Activated naive CD4-positive, alpha-beta T cell (primary cell): Measurements from ENCODE around the gene HID1.
"Not testable (repeated sequence)": the region's sequence is repeated elsewhere in the genome, so short reads cannot be mapped to it uniquely, and the experiment has no call there.

Source experiments
- DNase-seq, 4 experiments: peaks; one replicate each; lab custom pipeline; 2025; lab: John Stamatoyannopoulos, UW

HID1 gene

GRCh38 chr17:74998783-74999182, 26.2 kb upstream of the HID1 start:
- no peak for DNase-seq

GRCh38 chr17:74995847-74996246, 23.3 kb upstream of the HID1 start:
- DNase-seq, result no peak

- no peak for DNase-seq
Measured at GRCh38 chr17:74994440-74994839, 21.9 kb upstream of the HID1 start.

DNA sequence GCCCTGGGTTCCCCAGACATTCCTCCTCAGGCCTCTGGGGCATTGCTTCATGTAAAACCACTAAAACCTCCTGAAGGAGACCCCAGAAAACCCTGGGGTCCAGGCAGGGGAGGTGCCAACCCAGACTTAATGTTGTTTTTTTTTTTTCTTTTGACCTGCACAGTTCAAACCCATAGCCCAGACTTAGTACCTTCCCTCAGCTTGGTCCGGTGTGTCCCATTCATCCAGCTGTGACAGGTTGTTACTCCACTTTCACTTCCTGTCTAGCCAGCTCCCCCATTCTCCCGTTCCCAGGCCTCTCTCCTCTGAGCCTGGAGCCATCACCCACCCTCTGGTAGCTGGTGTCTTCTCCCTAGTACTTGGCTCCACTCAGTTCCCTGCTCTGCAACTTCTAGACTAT, 19.7 kb upstream of the HID1 start:
- no peak for DNase-seq

DNA sequence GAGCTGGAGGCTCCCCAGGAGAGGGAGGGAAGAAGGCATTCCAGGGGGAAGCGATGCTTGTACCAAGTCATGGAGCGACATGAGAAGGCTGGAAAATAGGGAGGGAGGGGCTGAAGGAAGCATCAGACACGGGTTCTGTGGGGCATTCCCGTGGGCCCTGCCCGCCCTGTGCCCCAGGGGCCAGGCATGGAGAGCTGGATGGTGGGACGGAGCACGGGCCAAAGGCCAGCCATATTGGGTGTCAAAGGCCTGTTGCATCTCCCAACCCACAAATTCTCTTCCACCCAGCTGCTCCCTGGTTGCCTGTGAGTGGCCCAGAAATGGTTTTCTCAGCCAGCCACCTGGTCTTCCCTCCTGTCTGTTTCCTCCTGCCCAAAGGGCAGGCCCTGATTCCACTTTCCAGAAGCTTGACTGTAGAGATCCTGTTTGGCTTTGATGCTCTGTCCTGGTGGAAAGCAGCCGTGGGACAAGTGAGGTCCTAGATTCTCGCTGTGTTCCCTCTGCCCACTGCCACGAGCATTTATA, 18.1 kb upstream of the HID1 start:
- no peak for DNase-seq

- no peak for DNase-seq
Measured at GRCh38 chr17:74987909-74988711, 15.6 kb upstream of the HID1 start.

- DNase-seq, result peak; percentile 58 to 88 (median 78)
Measured at GRCh38 chr17:74987418-74987908, 14.9 kb upstream of the HID1 start, which contains the start of gene CDR2L. CDR2L (plus strand) TSS chr17:74987632; CDS start chr17:74988044, 412 bp downstream.

DNA sequence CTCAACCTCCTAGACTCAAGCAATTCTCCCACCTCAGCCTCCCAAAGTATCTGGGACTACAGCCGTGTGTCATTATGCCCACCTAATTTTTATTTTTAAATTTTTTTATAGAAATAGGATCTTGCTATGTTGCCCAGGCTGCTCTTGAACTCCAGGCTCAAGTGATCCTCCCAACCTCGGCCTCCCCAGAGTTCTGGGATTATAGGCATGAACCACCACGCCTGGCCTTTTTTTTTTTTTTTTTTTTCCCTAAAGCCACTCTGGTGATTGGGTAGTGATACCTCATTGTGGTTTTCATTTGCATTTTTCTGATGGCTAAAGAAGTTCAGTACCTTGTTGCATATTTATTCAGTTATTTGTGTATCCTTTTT, 13.6 kb upstream of the HID1 start:
- no peak for DNase-seq

DNA sequence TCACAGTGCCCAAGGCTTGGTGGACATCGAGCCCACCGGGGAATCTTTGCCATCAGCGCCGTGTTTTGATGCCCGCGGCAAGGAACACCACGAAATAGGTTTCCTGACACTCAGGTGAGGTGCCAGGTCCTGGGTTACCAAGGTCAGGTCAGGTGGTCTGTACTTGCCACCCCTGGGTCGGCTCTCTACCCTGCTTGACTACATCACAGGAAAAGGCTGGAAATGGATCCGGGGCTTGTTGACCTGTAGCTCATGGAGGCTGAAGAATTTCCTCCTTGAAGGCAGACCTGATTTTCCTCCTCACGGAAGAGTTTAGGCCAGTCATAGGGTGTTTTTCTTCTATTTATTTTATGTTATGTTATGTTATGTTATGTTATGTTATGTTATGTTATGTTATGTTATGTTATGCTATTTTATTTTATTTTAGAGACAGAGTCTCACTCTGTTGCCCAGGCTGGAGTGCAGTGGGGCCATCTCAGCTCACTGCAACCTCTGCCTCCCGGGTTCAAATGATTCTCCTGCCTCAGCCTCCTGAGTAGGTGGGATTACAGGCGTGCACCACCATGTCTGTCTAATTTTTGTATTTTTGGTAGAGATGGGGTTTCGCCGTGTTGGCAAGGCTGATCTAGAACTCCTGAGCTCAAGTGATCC, 10.2 kb upstream of the HID1 start:
- DNase-seq, result not testable (repeated sequence)

- peak; percentile 35 to 80 (median 48) for DNase-seq
Measured at GRCh38 chr17:74981979-74982662, 9.6 kb upstream of the HID1 start.

DNA sequence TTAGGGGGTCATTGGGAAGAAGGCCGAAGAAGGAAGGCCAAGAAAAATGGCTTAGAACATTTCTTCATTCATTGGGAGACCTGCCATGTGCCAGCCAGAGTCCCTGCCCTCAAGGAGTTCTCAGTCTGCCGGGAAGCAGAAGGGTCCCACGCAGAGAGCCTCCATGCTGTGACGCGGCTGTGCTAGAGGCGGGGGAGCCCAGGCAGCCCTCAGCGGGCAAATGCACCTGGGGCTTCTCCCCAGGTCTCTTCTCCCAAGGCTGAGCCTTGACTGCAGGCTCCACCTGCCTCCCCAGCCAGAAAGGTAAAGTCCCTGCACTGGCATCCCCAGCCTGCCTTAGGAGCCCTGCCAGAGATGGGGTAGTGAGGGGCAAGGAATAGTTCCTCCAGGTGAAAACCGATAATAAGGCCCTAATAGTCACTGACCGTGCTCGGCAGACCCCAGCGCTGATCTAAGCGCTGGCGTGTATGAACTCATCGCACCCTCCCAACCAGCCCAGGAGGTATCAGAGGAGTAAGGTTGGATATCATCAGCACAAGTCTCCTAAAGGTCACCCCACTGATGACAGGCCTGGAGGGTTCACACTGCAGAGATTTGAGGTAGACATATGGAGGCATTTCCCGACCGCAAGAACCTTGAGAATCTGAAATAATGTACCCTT, 8.9 kb upstream of the HID1 start:
- no peak for DNase-seq

GRCh38 chr17:74979408-74980146, 7.0 kb upstream of the HID1 start:
- no peak for DNase-seq

GRCh38 chr17:74978240-74978639, 5.7 kb upstream of the HID1 start:
- DNase-seq, result no peak

GRCh38 chr17:74977802-74978201, 5.2 kb upstream of the HID1 start:
- no peak for DNase-seq

DNA sequence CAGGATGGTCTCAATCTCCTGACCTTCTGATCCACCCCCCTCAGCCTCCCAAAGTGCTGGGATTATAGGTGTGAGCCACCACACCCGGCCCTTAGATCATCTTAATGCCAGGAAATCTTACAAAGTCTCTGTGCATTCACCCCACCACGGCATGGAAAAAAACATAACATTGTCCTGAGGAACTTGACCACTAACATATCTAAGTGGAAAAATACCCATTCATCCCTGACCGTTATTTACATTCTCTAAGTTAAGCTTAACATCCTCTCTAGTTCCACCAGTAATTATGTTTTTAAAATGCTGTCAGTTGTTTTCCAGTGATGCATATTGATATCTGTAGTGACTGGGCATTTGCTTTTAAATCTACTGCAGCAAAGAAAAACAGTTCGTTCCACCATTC, 3.4 kb upstream of the HID1 start:
- DNase-seq, result no peak

- no peak for DNase-seq
Measured at GRCh38 chr17:74972973-74973328, 392 bp upstream of the HID1 start.

- DNase-seq, result no peak
Measured at GRCh38 chr17:74971842-74972106, 785 bp downstream of the HID1 start.

GRCh38 chr17:74971069-74971841, 1.3 kb downstream of the HID1 start:
- no peak for DNase-seq

- no peak for DNase-seq
Measured at GRCh38 chr17:74970395-74970794, 2.2 kb downstream of the HID1 start.

DNA sequence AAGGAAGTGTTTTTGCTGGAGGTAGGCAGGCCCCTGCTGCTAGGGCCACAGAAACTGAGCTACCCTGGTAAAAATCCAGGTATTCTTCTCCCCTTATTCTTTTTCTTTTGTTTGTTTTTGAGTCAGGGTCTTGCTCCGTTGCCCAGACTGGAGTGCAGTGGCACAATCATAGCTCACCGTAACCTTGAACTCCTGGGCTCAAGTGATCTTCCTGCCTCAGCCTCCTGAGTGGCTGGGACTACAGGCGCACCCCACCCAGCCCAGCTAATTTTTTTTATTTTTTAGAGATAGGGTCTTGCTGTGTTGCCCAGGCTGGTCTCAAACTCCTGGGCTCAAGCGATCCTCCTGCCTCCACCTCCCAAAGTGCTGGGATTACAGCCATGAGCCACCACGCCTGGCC, 3.1 kb downstream of the HID1 start:
- not testable (repeated sequence) for DNase-seq

DNA sequence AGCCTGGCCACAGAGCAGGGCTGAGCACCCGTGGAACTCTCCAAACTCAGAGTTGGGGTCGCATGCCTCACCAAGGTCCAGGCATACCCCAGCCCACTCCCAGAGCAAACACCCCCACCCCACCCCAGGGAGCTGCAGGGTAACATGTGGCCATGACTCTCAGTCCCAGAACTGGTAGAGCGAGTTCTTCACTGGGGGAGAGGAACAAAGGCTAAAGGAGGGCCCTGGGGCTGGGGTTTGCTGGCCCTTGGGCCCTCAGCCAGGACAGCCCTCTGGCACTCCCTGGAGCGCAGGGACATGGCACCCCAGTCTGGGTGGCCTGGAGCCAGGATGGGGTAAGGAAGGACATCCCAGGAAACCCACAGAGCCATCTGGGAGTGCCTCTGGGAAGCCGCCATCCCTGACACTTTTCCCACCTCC, 4.2 kb downstream of the HID1 start:
- DNase-seq, result no peak
